Measurements from ENCODE around the gene TRIM3. TPM values are rescaled to one million over a fixed set of nuclear protein-coding genes. Genes with fewer than 3 reads are reported as not detected.
"Not testable (repeated sequence)": the region's sequence is repeated elsewhere in the genome, so short reads cannot be mapped to it uniquely, and the experiment has no call there.

TRIM3 gene
- total RNA-seq = 21.4 TPM

- DNase-seq = peak; percentile 65
Observed at GRCh38 chr11:6473451-6474412, at the start of gene TRIM3. TRIM3 (minus strand) TSS chr11:6473941; CDS start chr11:6465695, 8,246 bp downstream.

- no peak for DNase-seq
Observed at GRCh38 chr11:6523253-6523652, 49.5 kb upstream of the TRIM3 start.

- DNase-seq = not testable (repeated sequence)
Observed at GRCh38 chr11:6521946-6522345, 48.2 kb upstream of the TRIM3 start.

- no peak for DNase-seq
Observed at GRCh38 chr11:6520265-6520664, 46.5 kb upstream of the TRIM3 start.

- DNase-seq = no peak
Observed at GRCh38 chr11:6516865-6517264, 43.1 kb upstream of the TRIM3 start.

- DNase-seq = peak; percentile 18
Observed at GRCh38 chr11:6505577-6506240, 32.0 kb upstream of the TRIM3 start.

- DNase-seq = no peak
Observed at GRCh38 chr11:6504166-6504565, 30.4 kb upstream of the TRIM3 start.

GRCh38 chr11:6502382-6502781 is 28.6 kb upstream of the TRIM3 start:
- no peak for DNase-seq

- no peak for DNase-seq
Observed at GRCh38 chr11:6498544-6498943, 24.8 kb upstream of the TRIM3 start.

- no peak for DNase-seq
Observed at GRCh38 chr11:6498121-6498520, 24.4 kb upstream of the TRIM3 start.

GRCh38 chr11:6497069-6497839 is 23.5 kb upstream of the TRIM3 start, which contains the start of gene DNHD1:
DNHD1 (plus strand) TSS chr11:6497280; CDS start chr11:6498216, 936 bp downstream.
- DNase-seq = no peak

GRCh38 chr11:6489306-6489705 is 15.6 kb upstream of the TRIM3 start:
- no peak for DNase-seq

- no peak for DNase-seq
Observed at GRCh38 chr11:6488821-6489220, 15.1 kb upstream of the TRIM3 start.

GRCh38 chr11:6488342-6488741 is 14.6 kb upstream of the TRIM3 start:
- DNase-seq = no peak

- DNase-seq = no peak
Observed at GRCh38 chr11:6486938-6487337, 13.2 kb upstream of the TRIM3 start.

GRCh38 chr11:6486256-6486655 is 12.5 kb upstream of the TRIM3 start:
- DNase-seq = no peak

- no peak for DNase-seq
Observed at GRCh38 chr11:6485661-6486060, 11.9 kb upstream of the TRIM3 start.

- DNase-seq = no peak
Observed at GRCh38 chr11:6483015-6483414, 9.3 kb upstream of the TRIM3 start.

- no peak for DNase-seq
Observed at GRCh38 chr11:6482441-6482840, 8.7 kb upstream of the TRIM3 start.

GRCh38 chr11:6481924-6482275 is 8.2 kb upstream of the TRIM3 start:
- DNase-seq = no peak

- DNase-seq = peak; percentile 99
Observed at GRCh38 chr11:6481012-6481923, 7.5 kb upstream of the TRIM3 start, which contains the start of the genes ARFIP2 and TIMM10B. ARFIP2 (minus strand) TSS chr11:6481331; CDS start chr11:6480421, 910 bp downstream. TIMM10B (plus strand) TSS chr11:6481501; CDS start chr11:6481517, 16 bp downstream.

Measured in skin of body (tissue), 2 donors.